NCI-H2227 treated with DMSO at 0.1 percent for 48 hours (cell line): ENCODE results near the gene MYMK.

Experiments used
- DNase-seq: peaks from one replicate; lab custom pipeline; 2025; lab: John Stamatoyannopoulos, UW

MYMK gene

GRCh38 chr9:133468374-133468773 lies 56.4 kb downstream of the MYMK start:
- DNase-seq: no peak

DNA sequence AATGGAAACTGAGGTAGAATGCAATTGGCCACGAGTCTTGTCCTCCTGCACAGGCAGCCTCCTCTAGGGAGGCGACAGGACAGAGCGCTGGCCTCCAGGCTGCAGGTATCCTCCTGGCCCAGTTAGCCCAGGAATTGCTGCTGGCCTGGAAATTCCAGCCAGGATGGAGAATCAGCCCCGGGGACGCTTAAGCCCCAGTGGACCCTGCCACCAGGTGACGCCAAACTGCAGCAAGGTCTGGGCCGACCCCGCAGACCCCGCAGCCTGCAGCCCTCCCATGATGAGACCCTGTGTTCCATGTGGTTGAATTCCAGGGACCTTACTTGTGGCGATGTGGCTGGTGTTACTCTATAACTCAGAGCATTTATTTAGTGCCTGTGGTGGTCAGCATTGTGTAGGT lies 57.7 kb downstream of the MYMK start:
- DNase-seq: no peak

GRCh38 chr9:133465984-133466383 lies 58.8 kb downstream of the MYMK start:
- DNase-seq: no peak

GRCh38 chr9:133464638-133465037 lies 60.1 kb downstream of the MYMK start:
- DNase-seq: no peak
